ENCODE results near the gene TENT4B.
A peak's percentile ranks its signal among the peaks of the same experiment; 100 is the strongest.

TENT4B gene

GRCh38 chr16:50165473-50165872 is 12.4 kb downstream of the TENT4B start:
- Histone ChIP-seq H3K9me3 (ENCODE audit: low read length) (no peaks in the 10 kb centered on the region), H4K20me1 (ENCODE audit: insufficient read depth, low read length) (no peaks in the 10 kb centered on the region), H3K4me2 (ENCODE audit: low read length) (no peak overlapping the region), H3K9me2 (ENCODE audit: low read depth, low read length) (no peaks in the 10 kb centered on the region), H3K27ac (ENCODE audit: low read depth, low read length, poor library complexity, severe bottlenecking) (no peak overlapping the region), H3F3A (ENCODE audit: insufficient read depth, low read length) (no peaks in the 10 kb centered on the region), H3K27me3 (ENCODE audit: insufficient read depth, low read length) (no peaks in the 10 kb centered on the region), H3K9ac (ENCODE audit: low read length) (no peak overlapping the region), H3K4me3 (ENCODE audit: low read depth, low read length, poor library complexity, severe bottlenecking) (no peak overlapping the region), H3K4me1 (ENCODE audit: insufficient read depth, low read length, severe bottlenecking) (peaks cover 44% of the 10 kb centered on the region), H3K79me2 (ENCODE audit: insufficient read depth, low read length) (peaks cover 63% of the 10 kb centered on the region), H2AFZ (ENCODE audit: low read length) (no peak overlapping the region), H3K36me3 (ENCODE audit: insufficient read depth, low read length) (no peaks in the 10 kb centered on the region; the same call in 1 of the 2 replicates)
- TF ChIP-seq EZH2 (IDR thresholded peaks at IDR 0.05; ENCODE audit: borderline replicate concordance, low read length) (no peak), CTCF (IDR thresholded peaks at IDR 0.05; ENCODE audit: low read length) (no peak)

- Histone ChIP-seq H3K9me3 (ENCODE audit: low read length) (no peaks in the 10 kb centered on the region), H4K20me1 (ENCODE audit: insufficient read depth, low read length) (no peaks in the 10 kb centered on the region), H3K27me3 (ENCODE audit: insufficient read depth, low read length) (no peaks in the 10 kb centered on the region), H3K36me3 (ENCODE audit: insufficient read depth, low read length) (no peaks in the 10 kb centered on the region), H3K4me1 (ENCODE audit: insufficient read depth, low read length, severe bottlenecking) (peaks cover 37% of the 10 kb centered on the region), H3K27ac (ENCODE audit: low read depth, low read length, poor library complexity, severe bottlenecking) (peak overlapping the region; percentile 29), H3F3A (ENCODE audit: insufficient read depth, low read length) (no peaks in the 10 kb centered on the region), H2AFZ (ENCODE audit: low read length) (no peak overlapping the region), H3K4me2 (ENCODE audit: low read length) (peak overlapping the region; percentile 15; the same call in 1 of the 2 replicates), H3K9ac (ENCODE audit: low read length) (no peak overlapping the region), H3K79me2 (ENCODE audit: insufficient read depth, low read length) (peaks cover 51% of the 10 kb centered on the region), H3K9me2 (ENCODE audit: low read depth, low read length) (no peaks in the 10 kb centered on the region), H3K4me3 (ENCODE audit: low read depth, low read length, poor library complexity, severe bottlenecking) (no peak overlapping the region)
- TF ChIP-seq EZH2 (IDR thresholded peaks at IDR 0.05; ENCODE audit: borderline replicate concordance, low read length) (no peak), CTCF (IDR thresholded peaks at IDR 0.05; ENCODE audit: low read length) (no peak)
Observed at GRCh38 chr16:50166511-50167500, 13.7 kb downstream of the TENT4B start.

- H3K36me3 ChIP-seq (ENCODE audit: insufficient read depth, low read length): no peaks in the 10 kb centered on the region; the same call in 1 of the 2 replicates
- peak overlapping the region; percentile 29 for H3K27ac ChIP-seq (ENCODE audit: low read depth, low read length, poor library complexity, severe bottlenecking)
- no peaks in the 10 kb centered on the region for H3F3A ChIP-seq (ENCODE audit: insufficient read depth, low read length)
- no peaks in the 10 kb centered on the region for H3K9me3 ChIP-seq (ENCODE audit: low read length)
- H3K9me2 ChIP-seq (ENCODE audit: low read depth, low read length): no peaks in the 10 kb centered on the region
- no peak overlapping the region for H2AFZ ChIP-seq (ENCODE audit: low read length)
- H4K20me1 ChIP-seq (ENCODE audit: insufficient read depth, low read length): no peaks in the 10 kb centered on the region
- no peak overlapping the region; the same call in 1 of the 2 replicates for H3K4me2 ChIP-seq (ENCODE audit: low read length)
- peaks cover 29% of the 10 kb centered on the region for H3K4me1 ChIP-seq (ENCODE audit: insufficient read depth, low read length, severe bottlenecking)
- H3K27me3 ChIP-seq (ENCODE audit: insufficient read depth, low read length): no peaks in the 10 kb centered on the region
- H3K9ac ChIP-seq (ENCODE audit: low read length): no peak overlapping the region
- H3K79me2 ChIP-seq (ENCODE audit: insufficient read depth, low read length): peaks cover 44% of the 10 kb centered on the region
- no peak overlapping the region for H3K4me3 ChIP-seq (ENCODE audit: low read depth, low read length, poor library complexity, severe bottlenecking)
- no peak for TF ChIP-seq CTCF (IDR thresholded peaks at IDR 0.05; ENCODE audit: low read length)
- TF ChIP-seq EZH2 (IDR thresholded peaks at IDR 0.05; ENCODE audit: borderline replicate concordance, low read length): no peak
Observed at GRCh38 chr16:50167556-50167955, 14.4 kb downstream of the TENT4B start.

Measured in OCI-LY1 (cell line).